K562 (cell line): Measurements from ENCODE around the gene ENDOV. TPM values are rescaled to one million over a fixed set of nuclear protein-coding genes. Genes with fewer than 3 reads are reported as not detected.
A peak's percentile ranks its signal among the peaks of the same experiment; 100 is the strongest.

Source experiments
- ATAC-seq: fragments of 200-7000 bp; cut with Tn5 transposase; 3 replicates; pipeline ENCODE4 v1.9.1; 2020; ENCODE audit warnings: moderate library complexity
- BruUV-seq: library from RNA; stranded (reverse); fragments of 400-500 nt; replicated peaks from 2 replicates; lab custom pipeline; 2021; lab: Mats Ljungman, UMichigan
- CTCF ChIA-PET: fragments of 300-600 bp; formaldehyde crosslinking; extraction: SDS; loops from one replicate; lab custom pipeline; 2021; ENCODE audit warnings: low intra/inter-chr PET ratio; lab: Yijun Ruan, JAX
- POLR2A ChIA-PET: fragments of 300-600, 350-650 bp; sonication (Branson Sonifier 250); formaldehyde crosslinking; extraction: SDS; loops from one replicate; lab custom pipeline; 2021; ENCODE audit warnings: antibody characterized with exemption, inconsistent platforms; lab: Yijun Ruan, JAX
- DNase-seq, 4 experiments: peaks; one replicate each; pipeline versions ENCODE4 v3.0.0 to v3.0.0-alpha.2; 2011 to 2018; ENCODE audit warnings: low spot score in 3 of 4, mixed read lengths in 3 of 4; ENCODE audit errors: extremely low read depth in 1 of 4
- FAIRE-seq: peaks from 2 replicates; lab custom pipeline; 2011; peaks lifted over from hg19 to GRCh38; lab: Jason Lieb, UNC
- H2AFZ ChIP-seq: 2 replicates; pipeline ENCODE4 v1.6.0; 2011; ENCODE audit warnings: low read depth, low read length, control low read depth, inconsistent platforms
- H3K27ac ChIP-seq: fragments of 200-600 bp; 3 replicates; pipeline ENCODE4 v1.8.0; 2011; ENCODE audit warnings: low read depth, mild to moderate bottlenecking, control low read depth, inconsistent platforms, low read length, moderate library complexity, mixed read lengths; ENCODE audit errors: extremely low read depth
- H3K27me3 ChIP-seq, 2 experiments: fragments of 300-600 bp in 1 of 2; 2 replicates in 1 of 2; 3 replicates in 1 of 2; pipeline versions ENCODE4 v1.6.0 to v1.8.0; 2011; ENCODE audit warnings: inconsistent platforms in 2 of 2, low read length in 2 of 2, mild to moderate bottlenecking in 1 of 2, mixed read lengths in 1 of 2, moderate library complexity in 1 of 2; ENCODE audit not compliant: control insufficient read depth in 2 of 2, insufficient read depth in 2 of 2
- H3K36me3 ChIP-seq: fragments of 300-600 bp; 3 replicates; pipeline ENCODE4 v1.8.0; 2011; ENCODE audit warnings: mild to moderate bottlenecking, low read length, inconsistent platforms; ENCODE audit not compliant: control insufficient read depth, insufficient read depth
- H3K4me1 ChIP-seq, 2 experiments: fragments of 200-600 bp in 1 of 2; replicated peaks in 1 of 2; 2 replicates in 1 of 2; 3 replicates in 1 of 2; pipeline versions ENCODE4 v1.5.1 to v1.8.0; 2011; ENCODE audit warnings: inconsistent platforms in 2 of 2, low read length in 2 of 2, mild to moderate bottlenecking in 1 of 2, mixed read lengths in 1 of 2, moderate library complexity in 1 of 2; ENCODE audit not compliant: control insufficient read depth in 2 of 2, insufficient read depth in 2 of 2
- H3K4me2 ChIP-seq: 2 replicates; pipeline ENCODE4 v1.6.1; 2011; ENCODE audit warnings: low read length, control low read depth, inconsistent platforms, mixed read lengths; ENCODE audit not compliant: insufficient read depth
- H3K4me3 ChIP-seq: fragments of 200-600 bp; sonication (generic), shearing (Covaris generic); 2 replicates; pipeline ENCODE4 v1.5.1; 2016; ENCODE audit warnings: control low read depth, inconsistent platforms
- H3K79me2 ChIP-seq: fragments of 200-600 bp; 3 replicates; pipeline ENCODE4 v1.8.0; 2011; ENCODE audit warnings: low read length, inconsistent platforms; ENCODE audit not compliant: control insufficient read depth, insufficient read depth
- H3K9ac ChIP-seq, 2 experiments: 2 replicates each; pipeline versions ENCODE4 v1.6.0 to v1.6.1; 2011; ENCODE audit warnings: low read depth in 2 of 2, low read length in 2 of 2, control low read depth in 1 of 2, inconsistent platforms in 1 of 2, mild to moderate bottlenecking in 1 of 2, mixed read lengths in 1 of 2; ENCODE audit not compliant: insufficient read depth in 1 of 2
- H3K9me1 ChIP-seq: one replicate; pipeline ENCODE4 v1.6.0; 2011; ENCODE audit warnings: inconsistent platforms, mild to moderate bottlenecking, low read length, moderate library complexity; ENCODE audit not compliant: control insufficient read depth, insufficient read depth
- H3K9me3 ChIP-seq: replicated peaks from 2 replicates; pipeline ENCODE4 v1.5.1; 2011; ENCODE audit warnings: low read depth, low read length, inconsistent platforms; ENCODE audit not compliant: control insufficient read depth, insufficient read depth
- H4K20me1 ChIP-seq: replicated peaks from 2 replicates; pipeline ENCODE4 v1.6.1; 2011; ENCODE audit warnings: low read length, inconsistent platforms, mixed read lengths; ENCODE audit not compliant: control insufficient read depth, insufficient read depth
- BCL6 ChIP-seq: fragments of 250-450 bp; sonication (Bioruptor Pico); IDR thresholded peaks from 2 replicates; pipeline ENCODE4 v1.4.0; 2020
- C11orf30 ChIP-seq: fragments of 450-650 bp; IDR thresholded peaks from 2 replicates; pipeline ENCODE4 v1.6.1; 2016; ENCODE audit warnings: low read depth, mild to moderate bottlenecking
- GTF2E2 ChIP-seq: fragments of 200-800 bp; sonication (Bioruptor generic); IDR thresholded peaks from 2 replicates; pipeline ENCODE4 v1.6.1; 2016; ENCODE audit warnings: missing genetic modification characterization, missing compliant biosample characterization
- POLR2G ChIP-seq: fragments of 200-400 bp; formaldehyde crosslinking; IDR thresholded peaks from 2 replicates; pipeline ENCODE4 v1.6.1; 2017; ENCODE audit warnings: low read depth, mild to moderate bottlenecking, antibody characterized with exemption, low read length, moderate library complexity
- ZNF431 ChIP-seq: sonication (generic); formaldehyde crosslinking; IDR thresholded peaks from 2 replicates; pipeline ENCODE4 v1.8.0; 2022; ENCODE audit warnings: mild to moderate bottlenecking, missing genetic modification reagents
- ZNF551 ChIP-seq: fragments of 250-450 bp; sonication (Bioruptor Pico); IDR thresholded peaks from 2 replicates; pipeline ENCODE4 v1.5.0; 2021; ENCODE audit warnings: mild to moderate bottlenecking, moderate library complexity
- WGBS: fragments of 100-300 bp; shearing (Covaris generic); methylation state at CpG from one replicate; pipeline ENCODE4 v1.1.6; 2016; ENCODE audit warnings: low coverage, mixed read lengths; ENCODE audit not compliant: insufficient coverage; ENCODE audit errors: missing lambda C conversion rate; 5-methylcytosine and 5-hydroxymethylcytosine counted together
- in situ Hi-C: fragments of 300-500 bp; cut with MboI; formaldehyde crosslinking; loops from 4 replicates; pipeline ENCODE4 v1.15.0; 2018; ENCODE audit warnings: inconsistent platforms, mixed read lengths
- intact Hi-C: fragments of 100-400 bp; cut with micrococcal nuclease; formaldehyde crosslinking; loops from 2 replicates; pipeline ENCODE4 v1.14.2; 2022
- polyA plus RNA-seq, 8 experiments: library from polyadenylated mRNA; depleted of rRNA in 4 of 8; stranded (reverse) in 5 of 8; unstranded in 3 of 8; fragments of >200 nt; fragmentation: Nextera tagmentation in 2 of 8; fragmentation: Illumina TruSeq in 1 of 8; extraction: Ambion mirVana in 2 of 8; extraction: Trizol in 1 of 8; gene quantifications; 2 replicates each; pipeline versions ENCODE4 v1.2.1 to v1.2.3, GENCODE V29; 2011 to 2014; ENCODE audit warnings: inconsistent platforms in 1 of 8, missing spikeins in 1 of 8
- total RNA-seq, 7 experiments: library from RNA; depleted of rRNA in 6 of 7; stranded (reverse); fragments of >200 nt in 6 of 7; fragmentation: Illumina TruSeq in 2 of 7; extraction: Trizol in 2 of 7; gene quantifications; 2 replicates each; pipeline versions ENCODE4 v1.2.1 to v1.2.3, GENCODE V29; 2011 to 2021; ENCODE audit warnings: low replicate concordance in 1 of 7
- TF ChIP-seq, protein P1 (sequence below): fragments of 200-800 bp; sonication (Bioruptor generic); IDR thresholded peaks from 2 replicates; pipeline ENCODE4 v1.6.1; 2017; ENCODE audit warnings: missing genetic modification characterization, missing compliant biosample characterization
- TF ChIP-seq, protein P2 (sequence below): sonication (generic); formaldehyde crosslinking; IDR thresholded peaks from 2 replicates; pipeline ENCODE4 v1.8.0; 2023; ENCODE audit warnings: mild to moderate bottlenecking, missing genetic modification reagents

The ENDOV gene
- total and polyA plus RNA-seq, 9 of the 15 experiments (the other 6 are each of a cell fraction or from before 2014, with no cell fraction given) = 1.2 to 8.2 (median 3.7) TPM

DNA sequence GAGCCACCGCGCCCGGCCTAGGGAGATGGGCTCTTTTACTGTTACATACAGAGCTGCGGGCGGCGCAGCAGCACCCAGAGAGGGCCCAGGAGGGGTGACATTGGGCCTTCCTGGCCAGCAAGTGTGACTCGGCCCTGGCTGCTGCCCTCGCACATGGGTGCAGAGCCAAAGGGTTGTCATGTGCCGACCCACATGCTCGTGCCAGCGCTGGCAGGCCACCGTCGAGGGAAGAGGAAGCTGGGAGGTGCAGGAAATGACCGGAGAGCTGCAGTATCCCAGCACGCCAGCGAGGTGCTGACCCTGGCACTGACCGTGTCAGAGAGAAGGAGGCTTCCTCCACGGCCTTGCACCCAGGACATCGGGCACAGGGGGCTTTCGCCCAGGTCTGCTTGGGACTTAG lies 8.0 kb downstream of the ENDOV start:
- intact Hi-C loops (no loop called here), in situ Hi-C loops (no loop called here)
- Histone ChIP-seq H3K4me1 (peaks cover 0 to 31% of the 10 kb centered on the region in 2 experiments; a peak in 2 of 5 replicates), H3K36me3 (0 out of 3 replicates have a peak, but pooled peaks cover under 1% of the 10 kb centered on the region), H3K9me1 (no peaks in the 10 kb centered on the region), H2AFZ (no peak overlapping the region), H4K20me1 (peaks cover 25% of the 10 kb centered on the region), H3K9me3 (no peaks in the 10 kb centered on the region), H3K4me3 (no peak overlapping the region), H3K27ac (no peak overlapping the region), H3K79me2 (no peaks in the 10 kb centered on the region), H3K27me3 (peaks cover 13 to 56% of the 10 kb centered on the region in 2 experiments; a peak in 4 of 5 replicates), H3K4me2 (no peak overlapping the region), H3K9ac (peak overlapping the region in 1 of 2 experiments; percentile 35; a peak in 1 of 4 replicates)
- TF ChIP-seq POLR2G (peak; percentile 48; the same call in 1 of the 2 replicates), BCL6 (CRISPR knock-in tag) (no peak)
- FAIRE-seq = no peak
- no peak for ATAC-seq
- no TSS peak for BruUV-seq
- ChIA-PET POLR2A (interaction anchor here (0.5 to 1.1 kb wide), 4 partner anchors 83 to 596 kb away, joined by 3 to 6 read pairs (median 4); no protein-coding TSS in a partner anchor), CTCF (no interaction called here)
- DNase-seq = no peak
- 17% methylated on average over 18 of the region's 20 CpGs for WGBS

DNA sequence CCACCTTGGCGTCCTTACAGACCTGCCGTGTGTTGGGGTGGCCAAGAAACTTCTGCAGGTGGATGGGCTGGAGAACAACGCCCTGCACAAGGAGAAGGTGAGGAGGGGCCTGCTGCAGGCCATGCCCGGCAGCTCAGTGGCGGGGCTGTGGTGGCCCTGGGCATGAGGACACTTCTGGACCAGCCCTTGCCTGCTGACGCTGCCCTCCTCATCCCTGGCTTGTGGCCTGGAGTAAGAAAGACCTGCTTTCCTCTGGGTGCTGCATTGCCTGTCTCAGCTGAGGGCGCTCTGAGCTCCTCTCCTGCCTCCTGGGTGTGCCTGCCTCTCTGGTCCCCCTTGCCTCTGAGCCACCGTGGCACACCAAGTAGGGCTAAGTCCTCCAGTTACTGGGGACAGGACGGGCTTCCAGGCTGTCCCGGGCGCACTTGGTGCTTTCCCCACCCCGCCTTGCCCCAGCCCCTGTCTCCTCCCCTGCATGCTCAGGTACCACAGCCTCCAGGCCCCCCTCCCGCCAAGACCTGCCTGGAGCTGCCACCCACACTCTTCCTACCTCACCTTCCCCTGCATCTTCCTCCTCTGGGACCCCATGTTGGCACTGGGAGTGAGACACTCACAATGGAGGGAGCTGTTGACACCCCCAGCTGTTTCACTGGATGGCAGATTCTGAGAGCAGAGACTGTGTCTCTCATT lies 8.7 kb downstream of the ENDOV start:
- peaks cover 28% of the 10 kb centered on the region for H4K20me1 ChIP-seq
- intact Hi-C loops = no loop called here
- 0% methylated on average over 8 of the region's 13 CpGs for WGBS
- no peak overlapping the region for H3K4me3 ChIP-seq
- no peaks in the 10 kb centered on the region for H3K79me2 ChIP-seq
- no peaks in the 10 kb centered on the region for H3K9me3 ChIP-seq
- H3K4me2 ChIP-seq = no peak overlapping the region
- peaks cover 0 to 35% of the 10 kb centered on the region in 2 experiments; a peak in 2 of 5 replicates for H3K4me1 ChIP-seq
- FAIRE-seq = no peak
- in situ Hi-C loops = no loop called here
- H3K9ac ChIP-seq = no peak overlapping the region
- peaks cover 17 to 63% of the 10 kb centered on the region in 2 experiments; a peak in 4 of 5 replicates for H3K27me3 ChIP-seq
- H3K27ac ChIP-seq = no peak overlapping the region
- no peak for ATAC-seq
- no peaks in the 10 kb centered on the region for H3K9me1 ChIP-seq
- H2AFZ ChIP-seq = no peak overlapping the region
- no peaks in the 10 kb centered on the region for H3K36me3 ChIP-seq
- POLR2A ChIA-PET = interaction anchor here (0.5 to 1.1 kb wide), 4 partner anchors 82 to 612 kb away, joined by 3 to 6 read pairs (median 4); partner anchors contain the start of gene BAIAP2
- no TSS peak for BruUV-seq
- CTCF ChIA-PET = no interaction called here
- DNase-seq = no peak
- TF ChIP-seq, protein P1, sequence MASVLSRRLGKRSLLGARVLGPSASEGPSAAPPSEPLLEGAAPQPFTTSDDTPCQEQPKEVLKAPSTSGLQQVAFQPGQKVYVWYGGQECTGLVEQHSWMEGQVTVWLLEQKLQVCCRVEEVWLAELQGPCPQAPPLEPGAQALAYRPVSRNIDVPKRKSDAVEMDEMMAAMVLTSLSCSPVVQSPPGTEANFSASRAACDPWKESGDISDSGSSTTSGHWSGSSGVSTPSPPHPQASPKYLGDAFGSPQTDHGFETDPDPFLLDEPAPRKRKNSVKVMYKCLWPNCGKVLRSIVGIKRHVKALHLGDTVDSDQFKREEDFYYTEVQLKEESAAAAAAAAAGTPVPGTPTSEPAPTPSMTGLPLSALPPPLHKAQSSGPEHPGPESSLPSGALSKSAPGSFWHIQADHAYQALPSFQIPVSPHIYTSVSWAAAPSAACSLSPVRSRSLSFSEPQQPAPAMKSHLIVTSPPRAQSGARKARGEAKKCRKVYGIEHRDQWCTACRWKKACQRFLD (CRISPR knock-in tag) = no peak
- no peak for TF ChIP-seq C11orf30
- TF ChIP-seq, protein P2, sequence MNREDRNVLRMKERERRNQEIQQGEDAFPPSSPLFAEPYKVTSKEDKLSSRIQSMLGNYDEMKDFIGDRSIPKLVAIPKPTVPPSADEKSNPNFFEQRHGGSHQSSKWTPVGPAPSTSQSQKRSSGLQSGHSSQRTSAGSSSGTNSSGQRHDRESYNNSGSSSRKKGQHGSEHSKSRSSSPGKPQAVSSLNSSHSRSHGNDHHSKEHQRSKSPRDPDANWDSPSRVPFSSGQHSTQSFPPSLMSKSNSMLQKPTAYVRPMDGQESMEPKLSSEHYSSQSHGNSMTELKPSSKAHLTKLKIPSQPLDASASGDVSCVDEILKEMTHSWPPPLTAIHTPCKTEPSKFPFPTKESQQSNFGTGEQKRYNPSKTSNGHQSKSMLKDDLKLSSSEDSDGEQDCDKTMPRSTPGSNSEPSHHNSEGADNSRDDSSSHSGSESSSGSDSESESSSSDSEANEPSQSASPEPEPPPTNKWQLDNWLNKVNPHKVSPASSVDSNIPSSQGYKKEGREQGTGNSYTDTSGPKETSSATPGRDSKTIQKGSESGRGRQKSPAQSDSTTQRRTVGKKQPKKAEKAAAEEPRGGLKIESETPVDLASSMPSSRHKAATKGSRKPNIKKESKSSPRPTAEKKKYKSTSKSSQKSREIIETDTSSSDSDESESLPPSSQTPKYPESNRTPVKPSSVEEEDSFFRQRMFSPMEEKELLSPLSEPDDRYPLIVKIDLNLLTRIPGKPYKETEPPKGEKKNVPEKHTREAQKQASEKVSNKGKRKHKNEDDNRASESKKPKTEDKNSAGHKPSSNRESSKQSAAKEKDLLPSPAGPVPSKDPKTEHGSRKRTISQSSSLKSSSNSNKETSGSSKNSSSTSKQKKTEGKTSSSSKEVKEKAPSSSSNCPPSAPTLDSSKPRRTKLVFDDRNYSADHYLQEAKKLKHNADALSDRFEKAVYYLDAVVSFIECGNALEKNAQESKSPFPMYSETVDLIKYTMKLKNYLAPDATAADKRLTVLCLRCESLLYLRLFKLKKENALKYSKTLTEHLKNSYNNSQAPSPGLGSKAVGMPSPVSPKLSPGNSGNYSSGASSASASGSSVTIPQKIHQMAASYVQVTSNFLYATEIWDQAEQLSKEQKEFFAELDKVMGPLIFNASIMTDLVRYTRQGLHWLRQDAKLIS = no peak
- TF ChIP-seq GTF2E2 = no peak
- TF ChIP-seq ZNF431 (CRISPR knock-in tag) = no peak
- no peak for TF ChIP-seq ZNF551 (CRISPR knock-in tag)
